ENCODE measurements around the gene SIN3B.

Gene SIN3B

GRCh38 chr19:16829822-16830289 lies 658 bp downstream of the SIN3B start:
- no peak for DNase-seq

GRCh38 chr19:16830679-16831078 lies 1.5 kb downstream of the SIN3B start:
- no peak for DNase-seq

- DNase-seq = no peak
Measured at GRCh38 chr19:16831531-16831930, 2.3 kb downstream of the SIN3B start.

- DNase-seq = no peak
Measured at GRCh38 chr19:16834747-16835146, 5.5 kb downstream of the SIN3B start.

- DNase-seq = no peak
Measured at GRCh38 chr19:16836115-16837034, 7.2 kb downstream of the SIN3B start.

- DNase-seq = no peak
Measured at GRCh38 chr19:16837035-16837362, 7.8 kb downstream of the SIN3B start.

GRCh38 chr19:16841391-16841926 lies 12.3 kb downstream of the SIN3B start:
- DNase-seq = no peak

- no peak for DNase-seq
Measured at GRCh38 chr19:16846901-16847300, 17.7 kb downstream of the SIN3B start.

GRCh38 chr19:16847430-16847829 lies 18.2 kb downstream of the SIN3B start:
- no peak for DNase-seq

GRCh38 chr19:16849168-16849567 lies 20.0 kb downstream of the SIN3B start:
- DNase-seq = no peak

- DNase-seq = no peak
Measured at GRCh38 chr19:16850133-16850532, 20.9 kb downstream of the SIN3B start.

GRCh38 chr19:16851031-16851712 lies 22.0 kb downstream of the SIN3B start:
- no peak for DNase-seq

- DNase-seq = no peak
Measured at GRCh38 chr19:16853066-16853465, 23.9 kb downstream of the SIN3B start.

GRCh38 chr19:16856091-16856490 lies 26.9 kb downstream of the SIN3B start:
- no peak for DNase-seq

GRCh38 chr19:16859626-16860025 lies 30.4 kb downstream of the SIN3B start:
- DNase-seq = no peak

- no peak for DNase-seq
Measured at GRCh38 chr19:16860118-16860517, 30.9 kb downstream of the SIN3B start.

GRCh38 chr19:16861011-16861410 lies 31.8 kb downstream of the SIN3B start:
- DNase-seq = no peak

- DNase-seq = no peak
Measured at GRCh38 chr19:16861834-16862233, 32.6 kb downstream of the SIN3B start.

- no peak for DNase-seq
Measured at GRCh38 chr19:16862826-16863415, 33.7 kb downstream of the SIN3B start.

GRCh38 chr19:16867211-16867610 lies 38.0 kb downstream of the SIN3B start:
- DNase-seq = no peak

- no peak for DNase-seq
Measured at GRCh38 chr19:16868423-16869130, 39.4 kb downstream of the SIN3B start.

GRCh38 chr19:16869331-16869972 lies 40.3 kb downstream of the SIN3B start:
- no peak for DNase-seq

Data from NCI-H1092 (cell line).